Measurements from ENCODE around the gene DHRS13. TPM values are rescaled to one million over a fixed set of nuclear protein-coding genes. Genes with fewer than 3 reads are reported as not detected.

DHRS13 gene
- total and polyA plus RNA-seq, 10 of the 15 experiments (the other 5 are each of a cell fraction or from before 2014, with no cell fraction given), result 0.18 to 55.2 (median 31.3) TPM; not detected in 1

GRCh38 chr17:28887871-28888471 lies 14.9 kb downstream of the DHRS13 start:
- ChIA-PET CTCF (interaction anchor here (0.5 to 1.4 kb wide), 11 partner anchors 9 to 232 kb away, joined by 3 to 7 read pairs (median 3); no protein-coding TSS in a partner anchor), RAD21 (ENCODE audit: unreplicated experiment) (interaction anchor here (0.5 to 1.6 kb wide), 9 partner anchors 9 to 161 kb away, joined by 3 to 8 read pairs (median 4); partner anchors contain the start of gene FLOT2), POLR2A (interaction anchor here (0.5 to 2.7 kb wide), 10 partner anchors 9 to 227 kb away, joined by 3 to 9 read pairs (median 6); partner anchors contain the start of genes ERAL1, FAM222B and FLOT2), SMC1A (ENCODE audit: uncharacterized antibody, unreplicated experiment) (interaction anchor here (0.7 to 1.1 kb wide), 7 partner anchors 8 to 125 kb away, joined by 3 to 10 read pairs (median 4); partner anchors contain the start of genes FAM222B and FLOT2)
- Histone ChIP-seq H3K4me3 (no peak overlapping the region), H3K4me2 (ENCODE audit: control insufficient read depth, insufficient read depth) (peak overlapping the region; percentile 50), H3K4me1 (ENCODE audit: control insufficient read depth, insufficient read depth, low read length) (peaks cover 46% of the 10 kb centered on the region), H3K27ac (ENCODE audit: control insufficient read depth, insufficient read depth) (no peak overlapping the region), H4K20me1 (ENCODE audit: control insufficient read depth, insufficient read depth) (no peaks in the 10 kb centered on the region; the same call in 1 of the 2 replicates), H3K79me2 (ENCODE audit: control insufficient read depth, insufficient read depth, low read length) (peaks cover 3% of the 10 kb centered on the region; the same call in 1 of the 2 replicates), H3K27me3 (replicated peaks in 1 of 2; ENCODE audit: control insufficient read depth in 2 of 2, insufficient read depth in 2 of 2, low read length in 1 of 2) (no peaks in the 10 kb centered on the region), H3K9me3 (replicated peaks; ENCODE audit: control insufficient read depth, insufficient read depth, low read length) (no peaks in the 10 kb centered on the region), H2AFZ (ENCODE audit: control insufficient read depth, low read depth, low read length) (no peak overlapping the region), H3K36me3 (ENCODE audit: control insufficient read depth in 2 of 2, insufficient read depth in 2 of 2, low read length in 1 of 2) (peaks cover 0 to 9% of the 10 kb centered on the region in 2 experiments; a peak in 3 of 4 replicates), H3K9ac (ENCODE audit: control insufficient read depth, insufficient read depth, low read length) (no peak overlapping the region)
- intact Hi-C loops (cut with micrococcal nuclease; ENCODE audit: unreplicated experiment), result no loop called here
- in situ Hi-C loops (cut with MboI), result loop anchor here (25.0 kb wide), 1 partner anchor 1401 kb away; no protein-coding TSS in a partner anchor
- peak; percentile 73 for ATAC-seq
- BruUV-seq (replicated peaks), result no TSS peak
- FAIRE-seq, result peak; percentile 52
- 36% methylated on average over 12 of the region's 12 CpGs for WGBS (ENCODE audit: insufficient coverage, insufficient replicate concordance, low lambda C conversion rate, missing lambda C conversion rate)
- DNase-seq (ENCODE audit: low read depth, low spot score), result no peak
- TF ChIP-seq JUND (IDR thresholded peaks at IDR 0.05; ENCODE audit: low read depth, low read length) (no peak), LARP7 (IDR thresholded peaks at IDR 0.05) (no peak), NR2F1 (conservative IDR thresholded peaks at IDR 0.05) (peak; percentile 30; the same call in 1 of the 2 replicates), YBX1 (IDR thresholded peaks at IDR 0.05) (no peak), GATAD2B (conservative IDR thresholded peaks at IDR 0.05; ENCODE audit: low read depth) (peak; percentile 76), MTA2 (IDR thresholded peaks at IDR 0.05; ENCODE audit: low read depth) (peak; percentile 52), RELA (IDR thresholded peaks at IDR 0.05; ENCODE audit: borderline replicate concordance, partially characterized antibody) (peak; percentile 93), MTA3 (IDR thresholded peaks at IDR 0.05; ENCODE audit: borderline replicate concordance, low read length) (no peak), IKZF2 (IDR thresholded peaks at IDR 0.05) (peak in 1 of 2 experiments; percentile 32; a peak in 3 of 4 replicates), BCL11A (IDR thresholded peaks at IDR 0.05; ENCODE audit: low read depth, low read length) (0 out of 2 replicates have a peak, but pooled peaks have one; percentile 16), POU2F2 (IDR thresholded peaks at IDR 0.05; ENCODE audit: borderline replicate concordance, low read depth, low read length) (no peak), POLR2AphosphoS2 (IDR thresholded peaks at IDR 0.05; ENCODE audit: low read depth, low read length) (peak; percentile 16; the same call in 1 of the 2 replicates), SPI1 (IDR thresholded peaks at IDR 0.05; ENCODE audit: borderline replicate concordance, insufficient read depth, low read depth, low read length) (peak; percentile 87), CBX5 (IDR thresholded peaks at IDR 0.05; ENCODE audit: low read depth) (no peak), ZZZ3 (IDR thresholded peaks at IDR 0.05; ENCODE audit: control insufficient read depth, insufficient read length, low read depth) (no peak), STAT1 (conservative IDR thresholded peaks at IDR 0.05) (no peak), MEF2B (IDR thresholded peaks at IDR 0.05; ENCODE audit: partially characterized antibody, poor library complexity, severe bottlenecking) (peak; percentile 80), SP1 (IDR thresholded peaks at IDR 0.05; ENCODE audit: low read depth, low read length) (no peak), E4F1 (IDR thresholded peaks at IDR 0.05; ENCODE audit: borderline replicate concordance, partially characterized antibody) (no peak), DPF2 (IDR thresholded peaks at IDR 0.05) (peak; percentile 62), ZSCAN29 (IDR thresholded peaks at IDR 0.05) (no peak)
- TF ChIP-seq, protein P1, sequence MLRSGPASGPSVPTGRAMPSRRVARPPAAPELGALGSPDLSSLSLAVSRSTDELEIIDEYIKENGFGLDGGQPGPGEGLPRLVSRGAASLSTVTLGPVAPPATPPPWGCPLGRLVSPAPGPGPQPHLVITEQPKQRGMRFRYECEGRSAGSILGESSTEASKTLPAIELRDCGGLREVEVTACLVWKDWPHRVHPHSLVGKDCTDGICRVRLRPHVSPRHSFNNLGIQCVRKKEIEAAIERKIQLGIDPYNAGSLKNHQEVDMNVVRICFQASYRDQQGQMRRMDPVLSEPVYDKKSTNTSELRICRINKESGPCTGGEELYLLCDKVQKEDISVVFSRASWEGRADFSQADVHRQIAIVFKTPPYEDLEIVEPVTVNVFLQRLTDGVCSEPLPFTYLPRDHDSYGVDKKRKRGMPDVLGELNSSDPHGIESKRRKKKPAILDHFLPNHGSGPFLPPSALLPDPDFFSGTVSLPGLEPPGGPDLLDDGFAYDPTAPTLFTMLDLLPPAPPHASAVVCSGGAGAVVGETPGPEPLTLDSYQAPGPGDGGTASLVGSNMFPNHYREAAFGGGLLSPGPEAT (IDR thresholded peaks at IDR 0.05; ENCODE audit: low read depth), result peak; percentile 67; the same call in 1 of the 2 replicates

Data from GM12878 (cell line).